Activated CD4-positive, CD25-positive, alpha-beta regulatory T cell treated with anti-CD3 and anti-CD28 coated beads, Interleukin-2, amount 50 U/mL, for 16 hours (primary cell): ENCODE results near the gene SLN.
"Not testable (repeated sequence)": the region's sequence is repeated elsewhere in the genome, so short reads cannot be mapped to it uniquely, and the experiment has no call there.

Experiments
- DNase-seq: peaks from one replicate; pipeline ENCODE4 v3.0.0-alpha.2; 2020; ENCODE audit warnings: low read depth, low spot score

SLN gene

GRCh38 chr11:107711861-107712755 lies at the start of gene SLN:
Gene SLN, minus strand, starts transcription at chr11:107712056.
- no peak for DNase-seq

DNA sequence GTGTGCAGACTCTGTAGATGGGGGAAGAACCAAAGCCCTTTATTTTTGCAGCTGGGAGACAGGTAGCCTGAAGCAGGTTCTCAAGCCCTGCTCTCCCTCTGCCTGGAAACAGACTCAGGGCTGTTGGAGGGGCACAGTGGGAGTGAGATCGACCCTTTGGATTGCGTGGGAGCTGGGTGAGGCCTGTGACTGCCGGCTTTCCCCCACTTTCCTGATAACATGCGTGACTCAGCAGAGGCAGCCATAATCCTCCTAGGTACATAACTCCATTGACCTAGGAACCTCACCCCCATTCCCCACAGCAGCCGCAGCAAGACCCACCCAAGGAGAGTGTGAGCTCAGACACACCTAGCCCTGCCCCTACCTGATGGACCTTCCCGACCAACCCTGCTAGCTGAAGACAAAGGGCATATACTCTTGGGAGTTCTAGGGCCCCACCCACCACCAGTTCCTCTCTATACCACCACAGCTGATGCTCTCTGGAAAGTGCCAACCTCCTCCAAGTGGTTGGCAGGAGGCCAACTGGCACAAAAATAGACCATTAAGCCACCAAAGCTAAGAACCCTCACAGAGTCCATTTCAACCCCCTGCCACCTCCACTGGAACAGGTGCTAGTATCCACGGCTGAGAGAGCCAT lies 47.0 kb upstream of the SLN start:
- not testable (repeated sequence) for DNase-seq

DNA sequence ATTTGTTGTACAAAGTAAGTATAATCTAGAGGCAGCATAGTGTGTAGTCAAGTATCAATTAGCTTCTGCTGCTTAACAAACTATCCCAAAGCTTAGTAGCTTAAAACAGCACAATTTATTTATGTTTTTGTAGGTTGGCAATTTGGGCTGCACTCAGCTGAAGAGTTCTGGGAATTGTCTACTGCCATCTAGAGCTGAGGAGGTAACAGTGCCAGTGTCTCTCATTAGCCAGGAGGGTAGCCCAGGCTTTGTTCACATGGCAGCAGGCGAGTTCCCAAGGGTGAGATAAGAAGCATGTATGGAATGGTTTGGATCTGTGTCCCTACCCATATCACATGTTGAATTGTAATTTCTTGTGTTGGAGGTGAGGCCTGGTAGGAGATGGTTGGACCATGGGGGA lies 45.8 kb upstream of the SLN start:
- no peak for DNase-seq

DNA sequence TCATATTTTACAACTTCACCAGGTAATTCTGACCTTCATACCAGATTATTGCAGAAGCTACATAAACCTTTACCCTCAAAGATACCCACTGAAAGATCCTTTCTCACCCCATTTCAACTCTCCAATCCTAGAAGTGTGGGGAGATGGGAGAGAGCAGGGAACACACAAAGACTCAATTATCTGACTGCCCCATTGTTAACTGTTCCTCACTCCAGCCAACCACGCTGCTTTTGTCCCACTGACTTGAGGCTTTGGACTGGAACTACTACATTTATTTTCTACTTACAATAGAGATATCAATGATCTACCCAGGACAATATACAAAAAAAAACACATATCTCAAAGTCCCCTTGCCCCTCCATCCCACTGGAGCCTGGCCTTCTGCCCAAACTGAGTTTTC lies 44.7 kb upstream of the SLN start:
- no peak for DNase-seq

DNA sequence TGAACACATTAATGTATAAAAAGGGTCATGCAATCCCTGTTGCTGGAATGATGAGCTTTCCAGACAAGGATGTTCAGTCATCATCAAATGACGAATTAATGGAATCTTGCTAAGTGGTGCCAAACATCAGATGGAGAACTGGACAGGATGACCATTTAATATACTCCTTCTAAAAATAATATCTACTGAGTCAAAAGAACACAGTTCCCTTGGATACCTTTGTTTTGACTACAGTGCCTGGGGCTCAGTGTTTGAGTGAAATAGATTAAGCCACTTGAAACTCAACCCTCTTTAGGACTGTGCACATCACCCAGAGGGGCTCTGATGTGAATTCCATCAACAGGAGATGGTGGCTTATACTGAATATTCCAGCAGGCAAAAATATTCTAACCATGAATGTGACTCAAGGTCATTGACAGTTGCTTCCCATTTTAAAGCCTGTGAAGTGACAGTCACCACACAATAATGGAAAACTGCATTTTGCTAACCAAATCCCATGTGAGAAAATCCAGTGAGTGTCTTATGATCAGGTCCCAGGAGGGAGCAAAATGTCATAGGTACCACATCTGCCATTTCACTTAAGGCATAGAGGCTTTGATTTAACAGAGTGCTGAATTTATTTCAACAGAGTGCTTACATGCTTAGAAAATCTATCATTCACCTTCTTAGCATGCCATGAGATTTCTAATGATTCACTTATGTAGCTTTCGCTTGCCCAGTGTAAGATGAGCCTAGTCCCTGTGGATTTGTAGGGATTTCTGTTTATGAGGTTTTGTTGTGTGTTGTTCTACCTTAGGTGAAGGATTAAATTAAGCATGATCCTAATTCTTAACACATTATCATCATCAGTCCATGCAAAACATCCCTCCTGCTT lies 41.3 kb upstream of the SLN start:
- no peak for DNase-seq

- no peak for DNase-seq
Observed at GRCh38 chr11:107752508-107752907, 40.7 kb upstream of the SLN start.

- no peak for DNase-seq
Observed at GRCh38 chr11:107751082-107751481, 39.2 kb upstream of the SLN start.

GRCh38 chr11:107750313-107750712 lies 38.5 kb upstream of the SLN start:
- no peak for DNase-seq

- DNase-seq, result no peak
Observed at GRCh38 chr11:107747622-107748021, 35.8 kb upstream of the SLN start.

DNA sequence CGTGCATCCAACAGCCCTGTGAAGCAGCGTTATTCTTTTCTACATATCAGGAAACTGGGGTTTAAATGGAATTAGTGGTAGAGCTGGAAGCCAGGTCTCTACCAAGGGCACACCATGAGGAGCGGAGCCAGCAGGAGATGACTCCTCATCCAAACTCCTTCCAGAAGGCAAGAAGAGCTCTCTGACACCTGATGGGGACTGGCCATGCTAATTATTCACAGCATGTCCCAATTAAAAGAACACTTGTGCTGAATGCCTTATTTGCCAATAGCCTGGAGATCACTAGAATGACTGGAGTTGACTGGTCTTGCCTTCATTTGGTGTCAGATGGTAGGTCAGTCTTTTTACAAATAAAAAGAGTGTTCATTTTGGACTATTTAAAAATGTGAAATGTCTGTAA lies 32.9 kb upstream of the SLN start:
- DNase-seq, result no peak

DNA sequence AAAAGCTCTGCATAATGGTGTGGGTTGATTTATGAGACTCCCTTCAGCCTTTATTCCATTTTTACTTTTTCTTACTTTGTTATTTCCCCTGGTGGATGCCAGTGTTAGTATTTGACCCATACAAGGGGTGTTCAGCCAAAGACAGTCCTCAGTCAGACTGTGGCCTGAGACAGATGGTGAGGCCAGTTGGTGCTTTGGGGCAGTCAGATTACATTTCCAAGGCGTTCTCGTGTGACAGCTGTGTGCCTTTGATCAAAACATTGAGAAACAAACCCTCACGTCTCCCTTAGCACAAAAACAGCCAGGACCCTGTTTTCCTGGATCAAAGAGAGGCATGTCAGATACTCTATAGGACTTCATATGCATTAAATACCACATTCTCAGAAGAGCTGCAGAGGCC lies 31.3 kb upstream of the SLN start:
- no peak for DNase-seq

GRCh38 chr11:107741044-107741823 lies 29.4 kb upstream of the SLN start:
- DNase-seq, result no peak

DNA sequence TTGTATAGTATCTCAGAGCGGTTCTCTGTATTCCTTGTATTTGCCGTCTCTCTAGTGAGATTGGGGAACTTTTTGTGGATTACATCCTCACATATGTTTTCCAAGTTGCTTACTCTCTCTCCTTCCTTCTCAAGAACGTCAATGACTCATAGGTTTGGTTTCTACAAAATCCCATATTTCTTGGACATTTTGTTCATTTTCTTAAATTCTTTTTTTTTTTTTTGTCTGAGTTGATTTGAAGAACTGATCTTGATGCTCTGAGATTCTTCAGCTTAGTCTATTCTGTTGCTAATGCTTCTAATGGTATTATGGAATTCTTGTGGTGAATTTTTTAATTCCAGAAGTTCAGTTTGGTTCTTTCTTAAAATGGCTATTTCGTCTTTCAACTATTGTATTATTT lies 28.4 kb upstream of the SLN start:
- no peak for DNase-seq

GRCh38 chr11:107736546-107736945 lies 24.7 kb upstream of the SLN start:
- DNase-seq, result no peak

DNA sequence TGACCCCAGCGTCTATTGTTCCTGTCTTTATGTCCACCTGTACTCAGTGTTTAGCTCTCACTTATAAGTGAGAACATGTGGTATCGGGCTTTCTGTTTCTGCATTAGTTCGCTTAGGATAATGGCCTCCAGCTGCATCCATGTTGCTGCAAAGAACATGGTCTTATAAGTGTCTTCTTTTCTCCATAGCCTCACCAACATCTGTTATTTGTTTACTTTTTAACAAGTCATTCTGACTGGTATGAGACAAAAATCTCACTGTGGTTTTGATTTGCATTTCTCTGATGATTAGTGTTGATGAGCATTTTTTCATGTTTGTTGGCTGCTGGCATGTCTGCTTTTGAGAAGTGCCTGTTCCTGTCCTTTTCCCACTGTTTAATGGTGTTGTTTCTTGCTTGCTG lies 21.7 kb upstream of the SLN start:
- DNase-seq, result no peak

DNA sequence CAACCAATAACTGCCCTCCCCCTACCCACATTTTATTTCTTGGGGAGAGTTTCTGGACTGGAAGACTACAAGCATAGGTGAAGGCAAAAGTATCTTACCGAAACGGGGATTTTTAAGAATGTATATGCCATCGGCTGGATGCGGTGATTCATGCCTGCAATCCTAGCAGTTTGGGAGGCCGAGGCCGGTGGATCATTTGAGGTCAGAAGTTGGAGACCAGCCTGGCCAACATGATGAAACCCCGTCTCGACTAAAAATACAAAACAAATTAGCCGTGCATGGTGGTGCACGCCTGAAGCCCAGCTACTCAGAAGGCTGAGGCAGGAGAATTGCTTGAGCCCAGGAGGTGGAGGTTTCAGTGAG lies 20.8 kb upstream of the SLN start:
- no peak for DNase-seq

- DNase-seq, result no peak
Observed at GRCh38 chr11:107731941-107732688, 20.3 kb upstream of the SLN start.

DNA sequence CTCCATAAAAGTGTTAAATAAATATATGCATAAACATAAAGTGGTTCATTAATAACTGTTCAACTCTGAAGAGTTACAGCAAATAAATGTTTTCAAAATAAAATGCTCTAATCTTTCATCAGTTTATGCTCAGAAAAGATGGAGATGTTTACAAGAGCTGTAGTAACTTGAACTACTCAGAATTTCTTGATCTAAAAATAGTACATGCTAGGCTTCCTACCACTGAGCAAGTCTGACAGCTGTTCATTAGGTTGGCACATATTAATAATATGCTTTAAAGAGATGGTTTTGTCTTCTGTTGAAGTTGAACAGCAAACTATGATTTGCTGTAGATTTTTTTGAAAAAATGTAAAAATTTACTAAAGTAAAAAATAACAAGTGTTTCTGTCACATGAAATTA lies 10.8 kb upstream of the SLN start:
- no peak for DNase-seq

DNA sequence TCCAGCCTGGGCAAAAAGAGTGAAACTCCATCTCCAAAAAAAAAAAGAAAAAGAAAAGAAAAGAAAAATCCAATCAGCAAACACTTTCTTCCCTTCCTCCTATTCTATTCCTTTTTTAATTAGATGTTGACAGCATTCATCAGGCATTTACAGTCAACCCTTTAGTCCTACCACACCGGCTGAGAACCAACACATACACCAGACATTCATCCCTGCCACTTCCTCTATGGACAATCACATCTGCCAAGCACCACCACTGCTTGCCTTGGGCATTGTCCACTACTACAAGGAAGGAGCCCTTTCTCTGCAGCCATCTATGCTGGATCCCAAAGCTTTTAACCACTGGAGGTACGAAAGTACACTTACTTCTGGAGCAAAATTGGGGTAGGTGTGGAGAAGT lies 9.4 kb upstream of the SLN start:
- DNase-seq, result no peak

GRCh38 chr11:107720303-107720774 lies 8.5 kb upstream of the SLN start:
- no peak for DNase-seq
